Measurements from ENCODE around the gene ARHGAP35.
"Not testable (repeated sequence)": the region's sequence is repeated elsewhere in the genome, so short reads cannot be mapped to it uniquely, and the experiment has no call there.

ARHGAP35 gene

DNA sequence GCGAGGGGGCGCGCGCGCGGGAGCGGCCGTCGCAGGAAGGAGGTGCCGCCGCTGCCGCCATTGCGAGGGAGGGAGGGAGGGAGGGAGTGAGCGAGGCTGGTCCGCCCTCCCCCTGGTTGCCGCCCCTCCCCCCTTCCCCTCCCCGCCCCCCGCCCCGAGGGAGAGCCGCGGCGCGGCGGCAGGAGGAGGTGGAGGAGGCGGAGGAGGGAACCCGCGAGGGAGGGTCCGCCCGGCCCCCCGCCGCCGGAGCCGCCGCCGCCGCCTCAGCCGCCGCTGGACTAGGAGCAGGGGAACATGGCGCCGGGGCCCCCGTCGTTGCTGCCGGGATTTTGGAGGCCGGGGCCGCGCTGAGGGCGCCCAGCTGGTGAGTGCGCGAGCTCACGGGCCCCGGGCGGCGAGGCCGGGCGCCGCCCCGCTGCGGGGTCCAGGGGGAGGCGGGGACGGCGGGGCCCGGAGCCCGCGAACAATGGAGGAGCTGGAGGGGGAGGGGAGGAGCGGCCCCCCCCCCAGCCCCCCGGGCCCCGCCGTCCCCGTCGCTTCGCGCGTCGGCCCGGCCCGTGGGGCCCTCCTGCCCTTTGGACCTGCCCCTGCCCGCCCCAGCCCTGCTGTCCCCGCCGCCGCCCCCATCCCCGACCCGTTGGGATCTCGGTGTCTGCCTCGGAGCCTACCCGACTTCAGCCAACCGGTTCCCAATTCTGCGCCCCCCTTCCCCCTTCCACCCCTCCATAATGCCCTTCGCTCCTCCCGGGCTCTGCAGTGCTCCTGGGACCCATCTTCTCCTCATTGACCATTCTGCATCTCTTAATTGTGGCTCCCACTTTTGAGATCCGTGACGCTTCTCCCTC, at the start of gene ARHGAP35:
TSS of gene ARHGAP35 (plus strand) at position 152 of the 845 bp plus-strand sequence. CDS start 57,679 bp downstream, outside the sequence.
- DNase-seq, result no peak

DNA sequence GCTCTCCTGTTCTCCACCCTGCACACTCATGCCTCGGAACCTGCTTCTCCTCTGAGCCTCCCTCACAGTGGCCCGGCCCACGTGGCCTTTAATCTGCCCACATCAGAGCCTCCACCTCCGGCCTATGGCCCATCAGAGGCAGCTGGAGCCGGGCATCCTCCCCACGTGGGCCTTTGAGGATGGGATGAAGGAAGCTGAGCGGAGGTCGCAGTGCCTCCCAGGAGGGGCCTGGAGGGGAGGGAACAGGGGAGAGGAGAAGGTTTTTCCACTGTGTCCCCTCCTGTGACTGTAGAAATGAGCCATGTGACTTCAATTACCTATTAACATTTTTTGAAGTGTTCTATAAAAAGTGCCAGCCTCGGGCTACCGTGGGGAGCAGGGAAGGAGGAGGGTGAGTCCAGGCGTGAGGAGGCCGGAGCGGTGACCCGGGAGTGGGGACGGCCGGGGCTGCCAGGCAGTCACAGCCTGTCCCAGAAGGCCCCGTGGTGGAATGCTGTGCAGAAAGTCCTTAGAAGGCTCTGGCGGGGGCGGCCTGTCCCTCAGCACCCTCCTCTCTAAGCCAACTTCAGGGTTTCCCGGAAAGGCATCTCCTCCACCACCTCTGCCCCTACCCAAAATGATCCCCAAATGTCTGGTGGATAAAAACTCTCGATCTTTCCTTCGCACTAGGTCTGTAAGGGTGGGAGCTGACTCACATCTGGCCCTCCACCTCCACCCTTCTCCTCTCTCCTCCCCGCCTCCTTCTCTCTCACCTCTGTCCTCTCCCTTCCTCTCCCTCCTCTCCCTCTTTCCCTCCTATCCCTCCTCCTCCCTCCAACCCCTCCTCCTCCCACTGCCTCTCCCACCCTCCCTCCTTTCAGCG, 47.6 kb upstream of the ARHGAP35 start:
- no peak for DNase-seq

DNA sequence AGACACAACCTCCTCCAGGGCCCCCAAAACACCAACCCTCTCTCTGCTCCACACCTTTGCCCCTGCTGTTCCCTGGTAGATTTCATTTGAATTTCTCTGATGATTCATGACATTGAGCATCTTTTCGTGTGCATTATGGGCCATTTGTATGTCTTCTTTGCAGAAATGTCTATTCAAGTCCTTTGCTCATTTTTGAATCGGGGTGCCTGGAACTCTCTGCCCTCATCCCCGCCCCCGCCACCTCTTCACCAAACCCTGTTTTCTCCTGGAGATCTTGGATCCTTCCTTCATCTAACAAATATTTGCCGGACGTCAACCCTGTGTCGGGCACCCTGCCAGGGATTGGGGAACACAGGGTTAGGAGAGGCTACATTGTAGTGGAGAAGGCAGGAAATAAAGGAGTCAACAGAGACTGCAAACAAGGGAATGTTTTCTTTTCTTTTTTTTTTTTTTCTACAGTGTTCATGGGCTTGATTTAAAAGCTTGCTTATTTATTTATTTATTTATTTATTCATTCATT, 46.9 kb upstream of the ARHGAP35 start:
- DNase-seq, result no peak

DNA sequence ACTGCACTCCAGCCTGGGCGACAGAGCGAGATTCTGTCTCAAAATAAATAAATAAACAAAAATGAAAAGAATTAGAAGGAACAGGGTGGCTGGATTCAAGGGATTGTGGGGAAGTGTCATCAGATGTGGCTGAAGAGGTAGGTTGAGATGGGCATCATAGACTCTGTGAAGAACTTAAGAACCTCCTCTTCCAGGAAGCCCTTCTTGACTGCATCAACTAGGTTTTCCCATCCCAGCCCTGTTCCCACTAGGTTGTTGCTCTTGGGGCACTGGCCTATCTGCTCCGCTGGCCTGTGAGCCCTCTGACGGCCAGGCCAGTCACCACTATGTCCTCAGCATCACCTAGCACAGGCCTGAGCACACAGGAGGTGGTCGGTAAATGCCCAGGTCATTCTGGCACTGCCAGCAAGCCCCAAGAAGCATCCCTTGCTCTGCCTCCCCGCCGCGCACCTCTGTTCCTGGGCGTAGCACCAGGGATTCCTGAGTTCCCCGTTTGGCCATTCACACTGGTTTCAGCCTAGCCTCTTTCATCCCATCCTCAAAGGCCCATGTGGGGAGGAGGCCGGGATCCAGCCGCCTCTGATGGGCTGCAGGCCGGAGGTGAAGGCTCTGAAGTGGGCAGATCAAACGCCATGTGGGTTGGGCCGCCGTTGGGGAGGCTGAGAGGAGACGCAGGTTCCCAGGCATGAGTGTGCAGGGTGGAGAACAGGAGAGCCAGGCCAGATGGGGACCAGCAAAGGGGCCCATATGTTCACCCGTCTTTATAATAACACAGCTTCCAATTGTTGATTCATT, 44.8 kb upstream of the ARHGAP35 start:
- DNase-seq, result no peak

DNA sequence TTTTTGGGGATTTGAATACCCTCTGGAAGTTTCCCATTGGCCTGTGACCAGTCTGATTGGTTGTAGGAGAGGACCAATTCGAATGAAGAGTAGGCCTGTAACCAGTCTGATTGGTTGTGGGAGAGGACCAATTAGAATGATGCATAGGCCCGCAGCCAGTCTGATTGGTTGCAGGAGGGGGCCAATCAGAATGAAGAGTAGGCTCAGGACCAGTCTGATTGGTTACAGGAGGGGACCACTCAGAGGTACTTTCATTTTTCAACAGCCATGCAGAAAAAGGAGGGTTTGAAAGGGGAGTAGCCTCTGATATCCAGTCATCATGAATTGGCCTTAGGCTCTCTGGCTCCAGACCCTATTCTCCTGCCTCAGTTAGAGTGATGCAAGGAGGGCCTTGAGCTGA, 42.0 kb upstream of the ARHGAP35 start:
- no peak for DNase-seq

DNA sequence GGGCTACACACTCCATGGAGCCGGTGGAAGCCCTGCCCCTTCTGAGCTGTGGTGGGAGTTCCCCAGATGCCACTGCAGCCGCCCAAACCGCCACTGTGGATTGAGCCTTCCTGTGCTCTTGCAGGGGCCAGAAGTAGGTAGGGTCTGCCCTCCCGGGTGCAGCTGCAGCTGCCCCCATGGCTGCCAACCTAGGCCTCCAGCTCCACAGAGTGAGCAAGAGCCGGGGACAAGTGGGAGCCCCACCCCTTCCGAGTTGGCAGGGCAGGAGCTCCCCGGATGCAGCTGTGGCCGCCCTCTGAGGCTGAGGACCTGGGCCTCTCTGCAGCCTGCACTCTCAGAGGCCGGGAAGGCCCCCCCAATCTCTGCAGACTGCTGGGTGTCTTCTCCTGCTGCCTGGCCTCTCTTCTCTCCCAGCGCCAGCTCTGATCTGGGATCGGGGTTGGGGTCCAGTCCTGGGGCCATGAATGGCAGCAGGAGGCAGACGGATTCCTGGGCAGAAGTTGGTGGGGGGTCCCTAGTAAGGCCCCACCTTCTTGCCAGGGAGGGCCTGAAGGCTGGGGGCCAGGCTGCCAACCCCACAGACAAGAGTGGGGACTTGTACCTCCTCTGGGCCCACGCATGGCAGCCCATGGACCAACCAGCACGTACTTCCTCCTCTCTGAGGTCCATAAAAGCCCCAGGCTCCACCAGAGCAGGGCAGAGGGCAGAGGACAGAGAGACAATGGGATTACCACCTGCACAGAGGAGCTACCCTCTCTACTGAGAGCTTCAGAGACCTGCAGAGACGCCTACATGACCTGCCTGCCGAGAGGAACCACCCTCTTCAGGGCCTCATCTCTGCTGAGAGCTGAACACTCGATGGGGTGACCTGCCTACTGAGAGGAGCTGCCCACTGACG, 39.0 kb upstream of the ARHGAP35 start:
- DNase-seq, result no peak

DNA sequence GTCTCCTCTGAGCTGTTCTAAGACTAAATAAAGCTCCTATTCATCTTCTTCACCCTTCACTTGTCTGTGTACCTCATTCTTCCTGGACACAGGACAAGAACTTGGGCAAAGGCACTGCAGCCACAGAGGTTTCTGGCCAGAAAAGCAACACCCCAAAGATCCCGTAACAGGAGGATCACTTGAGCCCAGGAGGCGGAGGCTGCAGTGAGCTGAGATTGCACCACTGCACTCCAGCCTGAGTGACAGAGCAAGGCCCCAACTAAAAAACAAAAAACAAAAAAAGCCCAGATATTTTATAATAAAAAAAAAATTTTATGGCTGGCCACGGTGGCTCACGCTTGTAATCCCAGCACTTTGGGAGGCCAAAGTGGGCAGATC, 38.4 kb upstream of the ARHGAP35 start:
- not testable (repeated sequence) for DNase-seq

DNA sequence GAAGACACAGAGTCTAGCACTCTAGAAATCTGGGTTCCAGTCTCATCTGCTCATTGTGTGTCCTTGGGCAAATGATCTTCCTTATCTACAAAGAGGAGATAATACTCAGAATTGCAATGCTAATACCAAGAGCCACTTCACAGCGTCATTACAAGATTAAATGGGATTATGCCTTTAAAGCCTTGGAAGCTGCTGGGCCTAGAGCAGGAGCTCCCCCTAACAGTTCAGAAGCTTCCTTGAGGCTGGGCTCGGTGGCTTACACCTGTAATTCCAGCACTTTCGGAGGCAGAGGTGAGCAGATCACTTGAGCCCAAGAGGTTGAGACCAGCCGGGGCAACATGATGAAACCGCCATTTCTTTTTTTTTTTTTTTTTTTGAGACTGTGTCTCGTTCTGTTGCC, 37.7 kb upstream of the ARHGAP35 start:
- no peak for DNase-seq

DNA sequence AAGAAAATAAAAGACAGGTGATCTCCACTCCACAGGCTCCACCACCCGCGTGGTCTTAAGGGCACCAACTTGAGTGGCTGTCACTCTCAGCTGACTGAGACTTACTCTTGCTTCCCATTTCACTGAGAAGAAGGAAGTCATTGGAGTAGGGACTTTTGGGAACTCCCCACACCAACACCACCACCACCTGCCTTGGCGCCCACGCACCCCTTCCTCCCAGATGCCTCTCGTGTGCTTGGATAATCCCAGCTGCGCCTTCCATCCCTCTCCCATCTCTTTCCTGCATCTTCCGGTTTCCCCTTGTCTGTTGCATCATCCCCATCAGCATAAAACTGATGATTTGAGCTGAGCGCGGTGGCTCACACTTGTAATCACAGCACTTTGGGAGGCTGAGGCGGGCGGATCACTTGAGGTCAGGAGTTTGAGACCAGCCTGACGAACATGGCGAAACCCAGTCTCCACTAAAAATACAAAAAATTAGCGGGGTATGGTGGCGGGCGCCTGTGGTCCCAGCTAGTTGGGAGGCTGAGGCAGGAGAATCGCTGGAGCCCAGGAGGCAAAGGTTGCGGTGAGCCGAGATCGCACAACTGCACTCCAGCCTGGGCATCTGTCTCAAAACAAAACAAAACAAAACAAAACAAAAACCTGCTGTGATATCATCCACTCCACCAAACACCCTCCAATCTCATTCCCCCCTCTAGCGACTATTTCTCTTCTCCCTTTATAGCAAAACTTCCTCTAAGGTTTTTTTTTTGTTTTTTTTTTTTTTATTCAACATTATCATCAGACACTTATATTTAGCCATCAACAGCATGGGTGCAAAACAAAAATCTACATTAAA, 35.7 kb upstream of the ARHGAP35 start:
- no peak for DNase-seq

DNA sequence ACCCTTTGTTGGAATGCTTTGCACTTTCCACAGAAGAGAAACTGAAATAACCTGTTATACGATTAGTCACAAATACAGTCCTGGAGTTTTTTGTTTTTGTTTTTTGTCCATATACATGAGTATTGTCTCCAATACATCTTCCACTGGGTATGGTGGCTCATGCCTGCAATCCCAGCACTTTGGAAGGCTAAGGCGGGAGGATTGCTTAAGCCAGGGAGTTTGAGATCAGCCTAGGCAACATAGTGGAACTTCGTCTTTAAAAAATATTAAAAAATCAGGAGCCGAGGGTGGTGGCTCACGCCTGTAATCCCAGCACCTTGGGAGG, 35.1 kb upstream of the ARHGAP35 start:
- no peak for DNase-seq

DNA sequence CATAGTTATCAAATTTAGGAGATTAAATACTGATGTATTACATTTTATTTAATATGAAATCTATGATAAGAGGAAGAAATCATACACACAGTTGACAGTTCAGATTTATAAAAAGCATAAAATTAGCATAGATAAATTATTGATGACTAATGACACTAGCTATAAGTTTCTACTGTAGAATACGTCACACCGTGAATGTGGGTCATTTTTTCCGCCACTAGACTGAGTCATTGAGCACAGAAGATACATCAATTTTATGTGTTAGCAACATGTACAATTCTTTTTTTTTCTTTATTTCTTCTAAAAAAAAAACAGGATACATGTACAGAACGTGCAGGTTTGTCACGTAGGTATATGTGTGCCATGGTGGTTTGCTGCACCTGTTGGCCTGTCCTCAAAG, 32.3 kb upstream of the ARHGAP35 start:
- no peak for DNase-seq

DNA sequence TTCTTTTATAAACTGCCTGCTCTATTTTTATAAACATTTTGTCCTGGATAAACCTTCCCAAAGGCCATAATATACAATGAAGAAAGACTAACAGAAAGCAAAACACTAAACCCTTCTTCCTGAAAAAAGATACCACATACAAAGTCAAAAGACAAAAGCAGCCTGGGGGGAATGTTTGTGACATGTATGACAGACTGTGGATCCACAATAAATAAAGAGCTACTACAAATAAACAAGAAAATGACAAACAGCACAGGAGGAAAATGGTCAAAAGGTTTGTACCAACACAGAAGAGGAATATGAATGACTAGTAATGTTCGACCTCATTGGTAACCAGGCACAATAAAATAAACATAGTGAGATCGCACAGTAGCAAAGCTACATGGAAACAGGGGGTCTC, 29.9 kb upstream of the ARHGAP35 start:
- no peak for DNase-seq

DNA sequence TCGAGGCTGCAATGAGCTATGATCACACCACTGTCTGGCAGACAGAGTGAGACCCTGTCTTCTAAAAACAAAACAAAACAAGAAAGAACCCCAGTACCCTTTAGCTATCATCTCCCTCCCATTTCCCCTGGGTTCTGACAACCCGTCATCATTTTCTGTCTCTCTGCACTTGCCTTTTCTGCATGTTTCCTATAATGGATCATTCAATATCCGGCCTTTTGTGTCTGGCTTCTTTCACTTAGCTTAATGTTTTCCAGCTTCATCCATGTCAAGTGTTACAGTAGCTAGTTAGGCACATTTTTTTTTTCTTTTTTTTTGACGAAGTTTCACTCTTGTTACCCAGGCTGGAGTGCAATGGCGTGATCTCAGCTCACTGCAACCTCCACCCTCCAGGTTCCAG, 26.7 kb upstream of the ARHGAP35 start:
- no peak for DNase-seq

DNA sequence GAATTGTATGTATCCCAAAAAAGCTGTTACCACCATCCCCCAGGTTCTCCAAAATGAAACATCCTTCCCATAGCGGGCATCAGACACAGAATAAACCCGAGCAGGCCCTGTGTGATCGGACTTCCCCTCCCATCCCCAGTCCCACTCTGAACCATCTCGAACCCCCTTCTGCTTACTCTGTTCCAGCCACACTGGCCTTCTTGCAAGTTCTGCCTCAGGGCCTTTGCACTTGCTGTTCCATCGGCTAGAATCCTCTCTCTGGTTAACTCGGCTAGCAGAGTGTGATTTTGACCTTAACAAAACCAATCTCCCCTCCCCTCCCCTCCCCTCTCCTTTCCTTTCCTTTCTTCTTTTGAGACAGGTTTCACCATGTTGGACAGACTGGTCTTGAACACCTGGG, 25.8 kb upstream of the ARHGAP35 start:
- DNase-seq, result no peak

DNA sequence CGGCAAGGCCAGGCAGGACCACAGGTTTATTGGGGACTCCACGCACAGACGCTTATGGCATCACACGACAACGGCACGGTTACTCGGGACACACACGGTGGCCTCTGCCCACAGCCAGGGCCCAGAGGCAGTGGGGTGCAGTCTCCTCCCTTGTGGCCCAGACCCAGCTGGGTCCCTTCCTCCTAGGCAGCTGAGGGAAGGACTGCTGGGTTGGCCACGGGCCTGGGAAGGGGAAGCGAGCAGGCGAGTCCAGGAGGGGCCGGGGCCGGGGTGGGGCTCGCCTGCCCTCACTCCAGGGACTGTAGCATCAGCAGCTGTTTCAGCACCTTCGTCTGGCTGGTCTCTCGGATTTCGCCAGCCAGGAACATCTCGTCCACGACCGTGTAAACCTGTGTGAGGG, 22.6 kb upstream of the ARHGAP35 start:
- no peak for DNase-seq

DNA sequence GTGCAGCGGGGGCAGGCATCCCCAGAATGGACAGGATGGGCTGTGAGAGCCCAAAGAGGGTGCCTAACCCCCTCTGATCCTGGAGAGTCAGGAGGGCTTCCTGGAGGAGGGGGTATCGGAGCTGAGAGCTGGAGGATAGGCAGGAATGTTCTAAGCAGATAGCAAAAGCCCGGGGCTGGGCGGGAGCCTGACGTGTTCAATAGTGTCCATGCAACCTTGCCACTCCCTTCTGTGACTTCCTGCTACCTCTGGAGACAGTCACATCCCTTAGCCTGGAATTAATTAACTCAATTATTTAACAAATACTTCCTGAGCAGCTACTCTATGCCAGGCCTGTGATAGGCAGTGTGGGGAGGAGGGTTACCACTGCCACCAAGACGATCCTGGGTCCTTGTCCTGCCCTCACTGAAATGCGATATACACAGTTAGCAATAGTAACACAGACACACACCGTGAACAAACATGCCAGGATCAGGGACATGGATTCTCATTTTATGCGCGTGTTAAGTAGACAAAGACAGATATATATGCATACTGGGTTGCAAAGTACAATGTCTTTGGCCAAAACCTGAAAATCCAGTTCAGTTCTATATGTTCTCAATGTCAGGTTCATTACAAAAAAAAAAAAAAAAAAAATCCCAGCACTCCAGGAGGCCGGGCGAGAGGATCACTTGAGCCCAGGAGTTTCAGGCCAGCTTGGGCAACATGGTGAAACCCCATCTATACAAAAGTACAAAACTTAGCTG, 20.9 kb upstream of the ARHGAP35 start:
- DNase-seq, result no peak

DNA sequence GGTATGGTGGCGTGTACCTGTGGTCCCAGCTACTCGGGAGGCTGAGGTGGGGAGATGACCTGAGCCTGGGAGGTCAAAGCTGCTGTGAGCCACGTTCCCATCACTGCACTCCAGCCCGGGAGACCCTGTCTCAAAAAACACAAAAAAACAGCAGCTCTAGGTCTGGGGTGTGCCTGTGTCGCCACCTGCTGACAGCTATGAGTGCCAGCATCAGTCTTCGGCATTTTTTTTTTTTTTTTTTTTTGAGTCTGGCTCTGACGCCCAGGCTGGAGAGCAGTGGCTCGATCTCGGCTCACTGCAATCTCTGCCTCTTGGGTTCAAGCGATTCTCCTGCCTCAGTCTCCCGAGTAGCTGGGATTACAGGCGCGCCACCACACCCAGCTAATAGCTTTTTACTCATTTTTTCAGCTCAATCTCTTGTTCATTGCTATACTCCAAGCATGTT, 20.3 kb upstream of the ARHGAP35 start:
- no peak for DNase-seq

DNA sequence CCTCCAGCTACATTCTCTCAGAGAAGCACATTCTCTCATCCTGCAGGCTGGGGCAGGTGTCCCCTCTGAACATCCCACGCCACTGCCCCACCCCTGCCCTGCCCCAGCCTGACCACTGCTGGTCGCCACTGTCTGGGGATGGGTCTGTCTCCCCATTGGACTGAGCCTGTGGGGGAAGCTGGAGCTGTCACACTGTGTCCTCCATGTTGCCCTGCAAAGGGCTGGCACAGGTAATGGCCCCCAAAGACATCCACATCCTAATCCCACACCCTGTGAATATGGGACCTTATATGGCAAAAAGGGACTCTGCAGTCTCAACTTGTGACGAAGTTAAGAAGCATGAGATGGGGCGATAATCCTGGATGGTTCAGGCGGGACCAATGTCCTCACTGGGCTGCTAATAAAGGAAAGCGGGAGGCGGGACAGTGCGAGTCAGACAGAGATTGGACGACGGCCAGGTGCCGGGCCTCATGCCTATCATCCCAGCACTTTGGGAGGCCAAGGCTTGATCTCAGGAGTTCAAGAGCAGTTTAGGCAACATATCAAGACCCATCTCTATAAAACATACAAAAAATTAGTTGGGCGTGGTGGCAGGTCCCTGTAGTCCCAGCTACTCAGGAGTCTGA, 19.2 kb upstream of the ARHGAP35 start:
- no peak for DNase-seq

DNA sequence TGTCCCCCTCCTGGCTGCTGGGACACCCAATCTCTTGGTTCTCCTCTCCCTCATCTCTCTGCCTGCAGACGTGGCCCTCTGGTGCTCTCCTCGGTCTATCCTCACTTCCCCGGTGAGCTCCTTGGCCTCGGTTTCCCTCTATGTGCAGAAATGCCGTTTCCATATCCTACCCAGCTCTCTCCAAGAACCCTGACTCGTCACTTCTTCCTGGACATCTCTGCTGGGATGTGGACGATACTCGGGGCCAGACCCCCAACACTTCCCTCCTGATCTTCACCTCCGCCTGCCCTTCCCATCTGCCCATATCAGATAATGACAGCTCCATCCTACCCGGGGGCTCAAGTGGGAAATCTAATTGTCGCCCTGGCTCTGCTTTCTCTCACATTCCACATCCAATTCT, 18.0 kb upstream of the ARHGAP35 start:
- DNase-seq, result no peak

DNA sequence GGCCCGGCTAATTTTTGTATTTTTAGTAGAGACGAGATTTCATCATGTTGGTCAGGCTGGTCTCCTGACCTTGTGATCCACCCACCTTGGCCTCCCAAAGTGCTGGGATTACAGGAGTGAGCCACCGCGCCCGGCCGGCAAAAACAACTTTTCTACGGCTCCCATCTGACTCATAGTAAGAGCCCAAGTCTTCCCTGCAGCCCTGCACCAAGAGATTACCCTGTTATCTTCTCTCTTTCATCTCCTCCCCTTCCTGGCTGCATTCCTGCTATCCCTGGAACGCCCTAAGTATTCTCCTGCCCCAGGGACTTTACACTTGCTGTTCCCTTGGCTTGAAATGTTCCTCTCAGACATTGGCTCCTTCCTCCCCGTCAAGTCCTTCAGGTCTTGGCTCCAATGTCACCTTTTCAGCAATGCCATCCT, 16.7 kb upstream of the ARHGAP35 start:
- no peak for DNase-seq
